Stimulated activated CD8-positive, alpha-beta memory T cell treated with anti-CD3 and anti-CD28 coated beads, Interleukin-15, amount 100 ng/mL, for 4 hours (primary cell): Measurements from ENCODE around the gene MARVELD3.
A peak's percentile ranks its signal among the peaks of the same experiment; 100 is the strongest.
"Not testable (repeated sequence)": the region's sequence is repeated elsewhere in the genome, so short reads cannot be mapped to it uniquely, and the experiment has no call there.

Experiments
- DNase-seq, 2 donors: peaks; one replicate each; pipeline ENCODE4 v3.0.0-alpha.2; 2020; ENCODE audit warnings: low read depth in 2 of 2

The MARVELD3 gene, protein sequence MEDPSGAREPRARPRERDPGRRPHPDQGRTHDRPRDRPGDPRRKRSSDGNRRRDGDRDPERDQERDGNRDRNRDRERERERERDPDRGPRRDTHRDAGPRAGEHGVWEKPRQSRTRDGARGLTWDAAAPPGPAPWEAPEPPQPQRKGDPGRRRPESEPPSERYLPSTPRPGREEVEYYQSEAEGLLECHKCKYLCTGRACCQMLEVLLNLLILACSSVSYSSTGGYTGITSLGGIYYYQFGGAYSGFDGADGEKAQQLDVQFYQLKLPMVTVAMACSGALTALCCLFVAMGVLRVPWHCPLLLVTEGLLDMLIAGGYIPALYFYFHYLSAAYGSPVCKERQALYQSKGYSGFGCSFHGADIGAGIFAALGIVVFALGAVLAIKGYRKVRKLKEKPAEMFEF

GRCh38 chr16:71626018-71626857, at the start of gene MARVELD3:
Gene MARVELD3, plus strand, starts transcription at chr16:71626184. Its CDS starts 46 bp downstream, at chr16:71626230.
- DNase-seq, result no peak

DNA sequence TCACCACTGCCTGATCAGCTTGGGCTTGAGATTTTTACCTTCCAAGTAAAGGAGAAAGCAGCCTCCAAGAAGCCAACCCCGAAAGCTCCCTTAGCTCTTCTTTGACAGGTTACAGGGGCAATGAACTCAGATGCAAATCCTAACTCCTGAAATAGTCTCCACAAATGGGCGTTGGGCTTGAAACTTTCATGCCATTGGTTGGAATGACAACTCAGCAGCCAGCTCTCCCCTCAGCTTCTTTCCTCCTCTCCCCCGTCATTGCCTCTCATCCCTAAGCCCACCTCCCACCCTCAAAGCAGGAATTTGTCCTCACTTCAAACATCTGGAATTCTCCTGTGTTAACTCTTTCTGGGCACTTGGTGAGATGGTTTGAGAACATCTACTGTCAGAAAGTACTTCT, 49.0 kb upstream of the MARVELD3 start, which contains the start of gene TAT:
Gene TAT, minus strand, starts transcription at position 122 of the 400 bp plus-strand sequence. CDS start 677 bp downstream, outside the sequence.
- no peak for DNase-seq

DNA sequence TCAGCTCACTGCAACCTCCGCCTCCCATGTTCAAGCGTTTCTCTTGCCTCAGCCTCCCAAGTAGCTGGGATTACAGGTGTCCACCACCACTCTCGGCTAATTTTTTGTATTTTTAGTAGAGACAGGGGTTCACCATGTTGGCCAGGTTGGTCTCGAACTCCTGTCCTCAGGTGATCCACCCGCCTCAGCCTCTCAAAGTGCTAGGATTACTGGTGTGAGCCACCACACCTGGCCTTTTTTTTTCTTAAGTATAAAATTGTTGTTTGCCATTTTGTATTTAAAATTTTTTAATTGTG, 43.5 kb upstream of the MARVELD3 start:
- DNase-seq, result not testable (repeated sequence)

DNA sequence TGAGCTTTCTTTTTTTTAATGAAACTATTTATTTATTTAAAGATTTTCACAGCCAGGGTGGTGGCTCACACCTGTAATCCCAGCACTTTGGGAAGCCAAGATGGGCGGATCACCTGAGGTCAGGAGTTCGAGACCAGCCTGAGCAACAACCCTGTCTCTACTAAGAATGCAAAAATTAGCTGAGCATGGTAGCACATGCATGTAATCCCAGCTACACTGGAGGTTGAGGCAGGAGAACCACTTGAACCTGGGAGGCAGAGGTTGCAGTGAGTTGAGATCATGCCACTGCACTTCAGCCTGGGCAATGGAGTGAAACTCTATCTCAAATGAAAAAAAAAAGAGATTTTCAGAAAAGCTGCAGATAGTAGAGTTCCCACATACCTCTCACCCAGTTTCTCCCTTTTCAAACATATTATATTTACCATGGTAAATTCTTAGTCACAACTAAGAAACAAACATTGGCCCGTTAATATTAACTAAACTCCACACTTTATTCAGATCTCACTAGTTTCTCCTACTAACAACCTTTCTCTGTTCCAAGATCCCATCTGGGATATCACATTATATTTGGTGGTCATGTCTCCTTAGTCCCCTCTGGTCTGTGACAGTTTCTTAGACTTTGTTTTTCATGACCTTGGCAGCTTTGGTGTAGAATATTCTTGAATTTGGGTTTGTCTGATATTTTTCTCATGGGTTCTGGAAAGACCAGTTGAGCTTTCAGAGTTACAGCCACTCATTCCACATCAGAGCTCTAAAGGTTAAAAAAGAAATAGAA, 41.3 kb upstream of the MARVELD3 start:
- no peak for DNase-seq

DNA sequence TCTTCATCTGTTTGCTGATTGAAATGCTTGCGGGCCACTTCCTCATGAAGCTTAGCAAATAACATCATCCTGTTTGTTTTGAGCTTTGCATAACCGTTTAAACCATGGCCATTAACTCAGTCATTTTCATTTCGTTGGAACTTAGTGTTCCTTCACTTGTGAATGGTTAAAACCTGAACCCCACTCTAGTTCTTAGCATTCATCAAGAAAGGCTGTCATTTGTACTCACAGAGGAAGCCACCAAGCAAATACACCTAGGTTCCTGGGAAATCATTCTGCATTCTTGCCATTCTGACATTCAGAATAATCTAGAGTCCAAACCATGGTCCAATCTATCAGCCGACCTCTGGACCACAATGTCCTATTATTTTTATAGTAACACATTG, 40.7 kb upstream of the MARVELD3 start:
- DNase-seq, result no peak

- not testable (repeated sequence) for DNase-seq
These were observed 36.6 kb upstream of the MARVELD3 start for GRCh38 chr16:71589334-71589733.

DNA sequence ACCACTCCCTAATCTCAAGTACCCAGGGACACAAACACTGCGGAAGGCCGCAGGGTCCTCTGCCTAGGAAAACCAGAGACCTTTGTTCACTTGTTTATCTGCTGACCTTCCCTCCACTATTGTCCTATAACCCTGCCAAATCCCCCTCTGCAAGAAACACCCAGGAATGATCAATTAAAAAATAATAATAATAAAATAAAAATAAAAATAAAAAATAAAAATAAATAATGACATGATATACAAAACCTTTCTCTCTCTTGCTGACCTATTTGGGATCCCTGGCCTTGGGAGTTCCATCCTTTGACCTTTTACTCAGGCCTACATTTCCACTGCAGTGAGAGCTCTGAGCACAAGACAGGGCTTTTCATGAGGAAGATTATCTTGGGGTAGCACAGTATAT, 35.9 kb upstream of the MARVELD3 start:
- DNase-seq, result not testable (repeated sequence)

GRCh38 chr16:71590584-71590983, 35.4 kb upstream of the MARVELD3 start:
- no peak for DNase-seq

DNA sequence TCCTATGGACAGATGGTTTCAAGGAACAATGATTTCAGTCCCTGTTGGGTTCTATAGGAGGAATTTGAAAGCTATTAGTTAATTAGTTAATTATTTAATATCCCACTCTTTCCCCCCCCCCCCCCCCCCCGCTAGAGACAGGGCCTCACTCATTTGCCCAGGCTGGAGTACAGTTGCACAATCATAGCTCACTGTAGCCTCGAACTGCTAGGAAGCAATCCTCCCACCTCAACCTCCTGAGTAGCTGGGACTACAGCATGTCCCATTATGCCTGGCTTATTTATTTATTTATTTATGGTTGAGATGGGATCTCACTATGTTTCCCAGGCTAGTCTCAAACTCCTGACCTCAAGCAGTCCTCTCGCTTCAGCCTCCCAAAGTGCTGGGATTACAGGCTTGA, 34.1 kb upstream of the MARVELD3 start:
- DNase-seq, result no peak

DNA sequence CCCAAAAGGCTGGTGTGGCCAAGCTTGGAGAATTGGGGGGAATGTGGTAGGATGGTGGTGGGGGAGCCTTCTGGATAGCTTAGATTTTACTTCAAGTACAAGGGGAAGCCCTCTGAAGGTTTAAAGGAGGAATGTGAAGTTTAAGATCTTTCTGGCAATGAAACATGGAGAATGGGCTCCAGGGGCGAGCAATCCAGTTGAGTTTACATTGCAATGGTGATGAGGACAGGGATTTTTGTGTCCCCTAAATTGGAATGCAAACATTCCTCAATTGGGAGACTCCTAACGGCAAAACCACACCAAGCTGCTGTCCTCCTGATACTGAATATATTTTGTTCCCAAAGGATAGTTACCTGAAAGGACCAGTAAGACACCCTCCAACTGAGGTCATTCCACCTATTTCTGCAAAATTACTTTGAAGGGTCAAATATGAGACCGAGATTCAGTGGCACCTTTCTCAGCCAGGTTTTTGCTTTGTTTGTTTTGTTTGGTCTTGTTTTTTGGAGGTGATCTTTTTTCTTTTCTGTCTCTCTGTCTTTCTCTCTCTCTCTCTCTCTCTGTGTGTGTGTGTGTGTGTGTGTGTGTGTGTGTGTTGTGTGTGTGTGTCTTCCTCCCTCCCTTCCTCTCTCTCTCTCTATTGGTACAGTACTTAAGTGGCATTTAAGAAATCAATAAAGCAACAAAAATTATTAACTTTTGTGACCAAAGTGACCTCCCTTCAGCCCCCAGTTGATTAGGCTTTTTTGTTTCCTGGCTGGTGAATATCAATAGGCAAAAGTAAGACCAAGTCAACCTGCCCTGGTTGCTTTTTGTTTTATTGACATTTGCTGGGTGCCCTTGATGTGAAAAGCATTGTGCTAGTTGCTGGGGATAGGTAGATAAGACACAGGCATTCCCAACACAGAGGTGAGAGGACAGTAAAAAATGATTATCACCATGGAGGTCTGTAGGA, 32.7 kb upstream of the MARVELD3 start:
- DNase-seq, result no peak

DNA sequence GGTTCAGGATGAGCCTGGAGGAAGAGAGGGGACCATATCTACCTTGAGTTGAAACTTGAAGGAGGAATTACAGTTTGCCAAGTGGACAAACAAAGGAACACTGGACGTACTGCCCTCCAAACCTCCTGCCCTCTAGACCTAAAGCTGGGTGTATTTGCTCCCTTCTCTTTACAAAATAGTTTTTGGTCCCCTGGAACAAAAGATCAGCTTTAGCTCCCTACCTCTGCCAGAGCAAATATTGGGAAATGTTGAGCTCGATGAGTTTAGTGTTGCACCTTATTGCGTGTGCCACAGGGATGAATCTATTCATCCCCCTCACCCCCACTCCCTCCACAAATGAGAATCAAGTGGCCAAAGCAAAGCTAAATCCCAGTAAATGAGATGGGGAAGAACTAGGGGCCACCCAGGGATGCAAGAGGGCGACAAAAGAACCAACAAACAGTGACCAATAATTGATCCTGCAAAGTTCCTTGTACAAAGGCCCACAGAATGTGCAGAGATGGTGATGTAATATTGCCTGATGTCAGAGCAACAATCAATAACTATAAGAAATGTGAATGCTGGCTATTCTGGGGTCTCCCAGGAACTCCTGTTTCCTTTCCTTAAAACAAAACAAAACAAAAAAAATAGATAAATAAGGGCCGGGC, 31.9 kb upstream of the MARVELD3 start:
- no peak for DNase-seq

- DNase-seq, result not testable (repeated sequence)
These were observed 30.6 kb upstream of the MARVELD3 start for GRCh38 chr16:71595340-71595826.

- not testable (repeated sequence) for DNase-seq
These were observed 27.6 kb upstream of the MARVELD3 start for GRCh38 chr16:71598426-71598825.

DNA sequence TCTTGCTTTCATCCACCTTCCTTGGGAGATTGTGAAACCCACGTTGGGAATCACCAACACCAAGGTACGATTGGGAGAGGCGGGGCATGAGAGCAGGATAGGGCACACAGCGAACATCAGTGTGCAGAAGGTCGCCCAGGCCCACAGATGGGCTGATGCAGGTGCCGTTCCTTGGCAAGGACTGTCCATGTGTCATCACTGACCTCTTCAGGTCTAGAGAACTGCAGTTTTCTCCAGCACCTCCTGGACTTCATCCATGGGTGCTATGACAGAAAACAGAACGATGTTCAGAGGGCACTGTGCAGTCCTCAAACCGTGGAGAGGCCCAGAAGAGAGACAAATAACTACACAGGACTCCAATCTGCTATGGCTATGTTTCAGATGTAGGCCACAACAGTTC, 25.2 kb upstream of the MARVELD3 start:
- no peak for DNase-seq

DNA sequence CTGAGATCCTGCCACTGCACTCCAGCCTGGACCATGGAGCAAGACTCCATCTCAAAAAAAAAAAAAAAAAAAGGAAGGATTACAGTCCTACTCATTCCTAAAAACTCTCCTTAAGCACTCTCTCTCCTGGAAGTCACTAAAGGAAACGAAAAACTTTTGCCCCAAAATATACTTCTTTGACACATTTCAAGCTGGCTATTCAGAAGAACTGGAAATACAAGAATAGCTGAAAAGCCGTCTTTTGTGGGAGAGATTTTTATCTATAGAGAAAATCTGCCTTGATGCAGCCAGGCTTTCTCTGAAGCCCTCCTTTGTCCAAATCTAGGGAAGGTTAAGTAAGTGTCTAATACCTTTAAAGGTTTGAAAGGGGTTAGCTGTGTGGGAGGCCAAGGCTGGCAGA, 16.9 kb upstream of the MARVELD3 start:
- no peak for DNase-seq

DNA sequence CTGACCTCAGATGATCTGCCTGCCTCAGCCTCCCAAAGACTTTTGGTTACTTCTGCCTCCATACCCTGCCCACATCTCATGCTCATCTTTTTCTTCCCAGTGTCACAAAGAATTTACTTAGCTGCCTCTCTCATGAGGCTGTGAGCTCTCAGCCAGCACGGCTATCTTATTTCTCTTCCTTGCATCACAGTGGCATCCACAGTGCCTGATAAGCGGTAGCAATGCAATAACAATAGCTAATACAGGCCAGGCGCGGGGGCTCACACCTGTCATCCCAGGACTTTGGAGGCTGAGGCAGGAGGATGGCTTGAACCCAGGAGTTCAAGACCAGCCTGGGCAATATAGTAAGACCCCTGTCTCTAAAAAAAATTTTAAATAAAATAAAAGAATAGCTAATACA, 15.5 kb upstream of the MARVELD3 start:
- no peak for DNase-seq

- peak; percentile 38 to 43 for DNase-seq
These were observed 14.8 kb upstream of the MARVELD3 start for GRCh38 chr16:71610936-71611871.

DNA sequence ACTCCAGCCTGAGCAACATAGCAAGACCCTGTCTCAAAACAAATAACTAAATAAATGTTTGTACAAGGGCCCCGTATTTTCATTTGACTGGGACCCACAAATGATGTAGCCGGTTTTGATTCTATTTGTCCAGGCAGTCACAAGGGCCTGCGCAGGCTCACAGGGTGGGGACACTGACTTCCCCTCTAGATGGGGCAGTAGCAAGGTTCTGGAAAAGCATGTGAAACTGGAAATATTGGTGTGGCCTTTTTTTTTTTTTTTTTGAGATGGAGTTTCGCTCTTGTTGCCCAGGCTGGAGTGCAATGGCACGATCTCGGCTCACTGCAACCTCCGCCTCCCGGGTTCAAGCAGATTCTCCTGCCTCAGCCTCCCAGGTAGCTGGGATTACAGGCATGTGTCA, 11.0 kb upstream of the MARVELD3 start:
- DNase-seq, result not testable (repeated sequence)

DNA sequence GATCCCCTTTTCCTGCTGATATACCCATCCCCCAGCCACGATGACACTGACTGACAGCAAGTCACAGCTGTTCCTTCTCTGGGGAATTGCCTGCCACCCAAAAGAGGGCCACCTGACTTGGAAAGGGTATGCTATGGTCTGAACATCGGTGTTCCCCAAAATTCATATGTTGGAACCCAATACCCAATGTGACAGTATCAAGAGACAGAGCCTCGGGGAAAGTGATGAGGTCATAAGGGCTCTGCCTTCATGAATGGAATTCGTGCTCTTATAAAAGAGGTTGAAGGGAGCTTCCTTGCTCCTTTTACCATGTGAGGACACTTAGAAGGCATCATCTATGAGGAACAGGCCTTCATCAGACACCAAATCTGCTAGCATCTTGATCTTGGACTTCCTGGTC, 7.6 kb upstream of the MARVELD3 start:
- no peak for DNase-seq
